ENCODE measurements around the gene ABL1.

ABL1 gene

DNA sequence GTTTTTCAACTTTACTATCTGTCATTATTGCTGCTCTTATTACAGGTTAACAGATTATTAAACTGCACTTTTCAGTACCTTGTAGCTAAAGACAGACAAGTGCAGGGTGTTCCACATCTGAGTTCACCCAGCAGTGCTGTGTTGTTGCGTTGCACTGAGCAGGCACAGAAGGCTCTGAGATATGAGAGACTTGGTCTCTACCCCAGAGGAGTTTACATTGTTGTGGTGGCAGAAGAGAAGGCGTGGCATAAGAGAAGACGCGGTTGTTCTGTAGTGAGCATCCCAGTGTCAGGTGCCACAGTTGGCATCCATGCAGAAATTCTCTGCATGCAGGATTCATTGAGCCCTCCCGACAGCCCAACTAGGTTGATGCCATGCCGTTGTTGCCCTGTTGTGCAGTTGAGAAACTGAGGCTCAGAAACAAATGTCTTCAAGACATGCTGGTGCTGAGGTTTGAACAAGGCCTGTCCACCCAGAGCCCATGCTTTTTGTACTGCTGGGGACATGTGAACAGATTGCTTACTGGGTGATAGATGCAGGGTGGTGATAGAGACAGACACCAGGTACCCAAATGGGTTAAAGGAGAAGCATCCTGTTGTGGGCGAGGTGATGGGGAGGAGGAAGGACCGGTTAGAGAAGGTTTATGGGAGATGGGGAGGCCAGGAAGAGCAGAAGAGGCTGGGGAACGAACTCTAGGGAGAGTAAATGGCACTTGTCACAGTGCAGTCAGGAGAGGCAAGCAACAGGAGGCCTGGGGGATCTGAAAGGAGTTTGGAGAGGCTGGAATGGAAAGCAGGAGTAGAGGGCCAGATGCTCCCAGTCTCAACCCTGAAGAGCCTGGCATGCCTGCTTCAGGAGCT is 8.2 kb downstream of the ABL1 start:
- no peaks in the 10 kb centered on the region for H3K27me3 ChIP-seq (ENCODE audit: control insufficient read depth, low read length)
- no peaks in the 10 kb centered on the region for H3K9me2 ChIP-seq (replicated peaks; ENCODE audit: control insufficient read depth, low read length)
- peaks cover 11% of the 10 kb centered on the region for H3K4me1 ChIP-seq (ENCODE audit: control insufficient read depth, low read length)
- H4K20me1 ChIP-seq (ENCODE audit: control insufficient read depth, insufficient read depth, low read depth, low read length): peaks cover 6% of the 10 kb centered on the region; the same call in 1 of the 2 replicates
- H3K9me3 ChIP-seq (ENCODE audit: control insufficient read depth, insufficient read depth, low read length): no peaks in the 10 kb centered on the region
- H3K4me3 ChIP-seq (ENCODE audit: low read length): no peak overlapping the region
- no peaks in the 10 kb centered on the region for H3F3A ChIP-seq (ENCODE audit: control insufficient read depth, insufficient read depth)
- no peak overlapping the region for H3K27ac ChIP-seq (ENCODE audit: low read depth, low read length)
- no peak overlapping the region for H3K4me2 ChIP-seq (ENCODE audit: low read length)
- H3K36me3 ChIP-seq (ENCODE audit: control insufficient read depth, low read length): no peaks in the 10 kb centered on the region
- TF ChIP-seq EZH2phosphoT487 (IDR thresholded peaks at IDR 0.05; ENCODE audit: borderline replicate concordance, low read length): no peak
- TF ChIP-seq, protein P1, sequence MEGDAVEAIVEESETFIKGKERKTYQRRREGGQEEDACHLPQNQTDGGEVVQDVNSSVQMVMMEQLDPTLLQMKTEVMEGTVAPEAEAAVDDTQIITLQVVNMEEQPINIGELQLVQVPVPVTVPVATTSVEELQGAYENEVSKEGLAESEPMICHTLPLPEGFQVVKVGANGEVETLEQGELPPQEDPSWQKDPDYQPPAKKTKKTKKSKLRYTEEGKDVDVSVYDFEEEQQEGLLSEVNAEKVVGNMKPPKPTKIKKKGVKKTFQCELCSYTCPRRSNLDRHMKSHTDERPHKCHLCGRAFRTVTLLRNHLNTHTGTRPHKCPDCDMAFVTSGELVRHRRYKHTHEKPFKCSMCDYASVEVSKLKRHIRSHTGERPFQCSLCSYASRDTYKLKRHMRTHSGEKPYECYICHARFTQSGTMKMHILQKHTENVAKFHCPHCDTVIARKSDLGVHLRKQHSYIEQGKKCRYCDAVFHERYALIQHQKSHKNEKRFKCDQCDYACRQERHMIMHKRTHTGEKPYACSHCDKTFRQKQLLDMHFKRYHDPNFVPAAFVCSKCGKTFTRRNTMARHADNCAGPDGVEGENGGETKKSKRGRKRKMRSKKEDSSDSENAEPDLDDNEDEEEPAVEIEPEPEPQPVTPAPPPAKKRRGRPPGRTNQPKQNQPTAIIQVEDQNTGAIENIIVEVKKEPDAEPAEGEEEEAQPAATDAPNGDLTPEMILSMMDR (IDR thresholded peaks at IDR 0.05; ENCODE audit: low read depth, low read length, poor library complexity, severe bottlenecking): no peak
- H3K79me2 ChIP-seq (ENCODE audit: control insufficient read depth, low read length): peaks cover 92% of the 10 kb centered on the region

DNA sequence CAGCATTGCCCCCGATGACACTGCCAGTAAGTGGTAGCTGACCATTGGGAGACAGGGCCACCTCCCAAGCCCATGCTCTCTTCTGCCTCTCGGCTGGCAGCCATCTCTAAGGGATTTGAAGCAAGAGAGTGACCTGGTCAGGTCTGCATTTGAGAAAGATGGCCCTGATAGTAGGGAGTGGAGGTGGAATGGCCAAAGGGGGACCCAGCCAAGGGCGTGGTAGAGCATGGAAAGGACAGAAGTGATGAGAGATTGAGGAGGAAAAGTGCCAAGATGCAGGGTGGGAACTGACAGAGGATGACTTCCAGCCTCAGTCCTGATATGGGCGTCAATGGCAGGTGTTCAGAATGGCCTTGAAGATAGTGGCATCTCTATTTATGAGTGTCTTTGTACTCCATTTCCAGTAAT is 9.0 kb downstream of the ABL1 start:
- no peaks in the 10 kb centered on the region for H3F3A ChIP-seq (ENCODE audit: control insufficient read depth, insufficient read depth)
- peaks cover 6% of the 10 kb centered on the region; the same call in 1 of the 2 replicates for H4K20me1 ChIP-seq (ENCODE audit: control insufficient read depth, insufficient read depth, low read depth, low read length)

DNA sequence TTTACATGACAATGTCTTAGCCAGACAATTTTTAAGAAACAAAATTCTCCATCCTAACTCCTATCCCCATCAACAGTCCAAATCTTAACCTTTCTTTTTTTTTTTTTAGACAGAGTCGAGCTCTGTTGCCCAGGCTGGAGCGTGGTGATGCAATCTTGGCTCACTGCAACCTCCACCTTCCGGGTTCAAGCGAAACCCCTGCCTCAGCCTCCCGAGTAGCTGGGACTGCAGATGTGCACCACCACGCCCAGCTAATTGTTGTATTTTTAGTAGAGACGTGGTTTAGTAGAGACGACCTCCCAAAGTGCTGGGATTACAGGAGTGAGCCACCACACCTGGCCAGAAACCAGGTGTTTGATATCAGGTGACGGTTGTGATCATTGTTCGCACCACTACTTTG is 10.2 kb downstream of the ABL1 start:
- H3K27ac ChIP-seq (ENCODE audit: low read depth, low read length): no peak overlapping the region
- no peak for TF ChIP-seq EZH2phosphoT487 (IDR thresholded peaks at IDR 0.05; ENCODE audit: borderline replicate concordance, low read length)
- TF ChIP-seq, protein P1 (IDR thresholded peaks at IDR 0.05; ENCODE audit: low read depth, low read length, poor library complexity, severe bottlenecking): no peak
- peaks cover 92% of the 10 kb centered on the region for H3K79me2 ChIP-seq (ENCODE audit: control insufficient read depth, low read length)

More for the DNA sequence above, 9.0 kb downstream of the ABL1 start:
- H3K4me1 ChIP-seq (ENCODE audit: control insufficient read depth, low read length): peaks cover 11% of the 10 kb centered on the region
- no peak overlapping the region for H3K4me3 ChIP-seq (ENCODE audit: low read length)
- H3K79me2 ChIP-seq (ENCODE audit: control insufficient read depth, low read length): peaks cover 92% of the 10 kb centered on the region
- H3K27me3 ChIP-seq (ENCODE audit: control insufficient read depth, low read length): no peaks in the 10 kb centered on the region
- H3K27ac ChIP-seq (ENCODE audit: low read depth, low read length): no peak overlapping the region
- H3K36me3 ChIP-seq (ENCODE audit: control insufficient read depth, low read length): no peaks in the 10 kb centered on the region
- H3K9me3 ChIP-seq (ENCODE audit: control insufficient read depth, insufficient read depth, low read length): no peaks in the 10 kb centered on the region
- H3K9me2 ChIP-seq (replicated peaks; ENCODE audit: control insufficient read depth, low read length): no peaks in the 10 kb centered on the region
- no peak for TF ChIP-seq EZH2phosphoT487 (IDR thresholded peaks at IDR 0.05; ENCODE audit: borderline replicate concordance, low read length)
- TF ChIP-seq, protein P1 (IDR thresholded peaks at IDR 0.05; ENCODE audit: low read depth, low read length, poor library complexity, severe bottlenecking): no peak
- H3K4me2 ChIP-seq (ENCODE audit: low read length): no peak overlapping the region

More for the DNA sequence above, 10.2 kb downstream of the ABL1 start:
- no peaks in the 10 kb centered on the region for H3K4me1 ChIP-seq (ENCODE audit: control insufficient read depth, low read length)
- peaks cover 6% of the 10 kb centered on the region; the same call in 1 of the 2 replicates for H4K20me1 ChIP-seq (ENCODE audit: control insufficient read depth, insufficient read depth, low read depth, low read length)
- no peak overlapping the region for H3K4me2 ChIP-seq (ENCODE audit: low read length)
- H3K27me3 ChIP-seq (ENCODE audit: control insufficient read depth, low read length): no peaks in the 10 kb centered on the region
- no peaks in the 10 kb centered on the region for H3K9me3 ChIP-seq (ENCODE audit: control insufficient read depth, insufficient read depth, low read length)
- H3K36me3 ChIP-seq (ENCODE audit: control insufficient read depth, low read length): no peaks in the 10 kb centered on the region
- H3K4me3 ChIP-seq (ENCODE audit: low read length): no peak overlapping the region
- no peaks in the 10 kb centered on the region for H3F3A ChIP-seq (ENCODE audit: control insufficient read depth, insufficient read depth)
- H3K9me2 ChIP-seq (replicated peaks; ENCODE audit: control insufficient read depth, low read length): no peaks in the 10 kb centered on the region
